ENCODE data around the gene IKBIP.
A peak's percentile ranks its signal among the peaks of the same experiment; 100 is the strongest.
"Not testable (repeated sequence)": the region's sequence is repeated elsewhere in the genome, so short reads cannot be mapped to it uniquely, and the experiment has no call there.

The IKBIP gene

GRCh38 chr12:98637068-98637467, 7.5 kb downstream of the IKBIP start:
- DNase-seq (ENCODE audit: low read depth), result no peak

GRCh38 chr12:98635657-98636323, 8.8 kb downstream of the IKBIP start:
- DNase-seq (ENCODE audit: low read depth), result no peak

GRCh38 chr12:98618952-98619351, 25.6 kb downstream of the IKBIP start:
- no peak for DNase-seq (ENCODE audit: low read depth)

GRCh38 chr12:98612696-98613334, 31.8 kb downstream of the IKBIP start:
- no peak for DNase-seq (ENCODE audit: low read depth)

GRCh38 chr12:98610596-98610995, 34.0 kb downstream of the IKBIP start:
- DNase-seq (ENCODE audit: low read depth), result no peak

GRCh38 chr12:98606359-98606988, 38.1 kb downstream of the IKBIP start:
- DNase-seq (ENCODE audit: low read depth), result no peak

DNA sequence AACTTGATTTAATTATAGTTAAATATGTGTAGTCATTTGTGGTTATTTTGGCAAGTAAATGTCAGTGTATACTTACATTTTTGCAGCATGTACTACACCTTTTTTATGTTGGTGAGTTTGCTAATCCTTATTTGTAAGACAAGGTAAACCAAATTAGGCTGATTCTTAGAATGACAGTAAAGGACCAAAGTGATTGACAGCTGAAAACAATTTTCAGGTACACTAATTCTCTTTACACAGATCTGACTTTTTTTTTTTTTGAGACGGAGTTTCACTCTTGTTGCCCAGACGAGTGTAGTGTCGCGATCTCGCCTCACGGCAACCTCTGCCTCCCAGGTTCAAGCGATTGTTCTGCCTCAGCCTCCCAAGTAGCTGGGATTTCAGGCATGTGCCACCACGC, 42.7 kb downstream of the IKBIP start:
- DNase-seq (ENCODE audit: low read depth), result no peak

- not testable (repeated sequence) for DNase-seq (ENCODE audit: low read depth)
These were observed 47.3 kb downstream of the IKBIP start for GRCh38 chr12:98597313-98597712.

DNA sequence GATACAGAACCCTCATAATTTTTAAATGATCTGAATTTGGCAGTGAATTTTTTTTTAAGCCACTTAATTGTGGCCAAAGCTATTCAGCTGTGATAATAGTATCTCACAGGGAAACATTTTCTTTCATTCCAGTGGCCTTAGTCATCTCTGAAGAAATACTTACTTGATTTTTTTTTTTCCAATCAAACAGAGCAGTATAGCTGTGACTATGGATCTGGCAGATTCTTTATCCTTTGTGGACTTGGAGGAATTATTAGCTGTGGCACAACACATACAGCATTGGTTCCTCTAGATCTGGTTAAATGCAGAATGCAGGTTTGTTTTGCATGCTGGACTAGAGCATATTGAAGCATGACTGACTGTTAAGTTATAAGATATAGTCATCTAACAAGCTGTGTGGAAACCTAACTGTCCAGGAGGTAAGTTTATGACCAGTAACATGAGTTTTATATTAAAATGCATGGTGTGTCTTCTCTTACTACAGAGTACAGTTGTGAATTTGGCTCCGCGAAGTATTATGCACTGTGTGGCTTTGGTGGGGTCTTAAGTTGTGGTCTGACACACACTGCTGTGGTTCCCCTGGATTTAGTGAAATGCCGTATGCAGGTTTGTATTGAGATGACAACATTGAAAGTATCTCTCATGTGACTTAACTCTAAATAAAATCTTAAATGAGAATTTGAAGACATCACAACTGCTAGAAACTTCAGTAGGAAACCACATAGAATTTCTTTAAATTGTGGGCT, 49.2 kb downstream of the IKBIP start:
- no peak for DNase-seq (ENCODE audit: low read depth)

- DNase-seq (ENCODE audit: low read depth), result no peak
These were observed 50.3 kb downstream of the IKBIP start for GRCh38 chr12:98594050-98594835.

- peak; percentile 93 for DNase-seq (ENCODE audit: low read depth)
These were observed 51.1 kb downstream of the IKBIP start, which contains the start of gene SLC25A3 for GRCh38 chr12:98593351-98594049. SLC25A3 (plus strand) TSS chr12:98593686; CDS start chr12:98593979, 293 bp downstream.

- no peak for DNase-seq (ENCODE audit: low read depth)
These were observed 51.7 kb downstream of the IKBIP start for GRCh38 chr12:98592825-98593322.

DNA sequence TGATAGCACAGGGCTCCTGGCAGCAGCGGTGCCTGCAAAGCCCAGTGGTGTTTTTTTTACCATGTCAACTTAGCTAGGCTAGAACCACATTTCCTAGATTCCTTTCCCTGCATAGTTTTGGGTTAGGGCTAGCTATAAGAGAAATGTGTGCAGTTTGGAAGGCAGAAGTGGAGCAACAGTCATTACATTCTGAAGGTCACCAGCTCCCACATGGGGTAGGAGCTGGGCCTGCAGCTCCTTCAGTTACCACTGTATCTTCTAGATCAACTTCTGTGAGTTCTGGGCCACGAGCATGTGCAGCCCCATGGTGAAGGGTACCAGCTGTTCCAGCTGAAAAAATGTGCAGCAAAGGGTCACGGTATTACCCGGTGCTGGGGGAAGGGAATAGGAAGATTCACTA, 53.4 kb downstream of the IKBIP start:
- no peak for DNase-seq (ENCODE audit: low read depth)

DNA sequence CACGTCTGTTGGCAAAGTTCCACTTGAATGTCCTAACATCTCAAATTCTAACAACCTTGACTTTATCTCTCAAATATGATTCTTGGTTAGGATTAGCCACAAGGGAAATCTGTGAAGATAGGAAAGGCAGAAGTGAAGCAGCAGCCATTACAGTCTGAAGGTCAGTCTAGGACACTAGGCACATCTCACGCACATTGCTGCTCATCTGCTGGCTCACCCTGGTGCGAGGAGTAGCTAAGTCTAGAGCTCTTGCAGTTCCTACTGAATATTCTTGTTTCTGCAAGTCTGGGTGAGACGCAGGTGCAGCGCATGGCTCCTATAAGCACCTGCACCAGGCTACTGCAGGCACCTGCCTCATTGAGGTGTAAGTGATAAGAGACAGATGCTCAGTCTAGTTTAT, 57.5 kb downstream of the IKBIP start:
- no peak for DNase-seq (ENCODE audit: low read depth)

DNA sequence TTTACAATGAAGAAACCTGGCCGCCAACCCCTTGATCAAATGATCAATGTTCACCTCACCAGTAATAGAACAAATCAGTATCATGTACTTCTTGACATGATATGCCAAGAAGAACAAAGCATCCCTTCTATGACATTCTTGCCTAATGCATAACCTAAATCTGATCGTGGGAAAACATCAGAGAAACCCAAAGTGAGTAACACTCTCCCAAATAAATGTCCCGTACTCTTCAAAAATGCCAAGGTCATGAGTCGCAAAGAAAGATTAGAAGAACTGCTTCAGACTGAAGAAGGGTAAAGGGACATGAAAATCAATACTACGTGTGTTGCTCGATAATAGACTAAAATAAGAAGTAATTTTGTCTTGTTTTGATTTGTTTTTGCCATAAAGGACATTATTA, 62.5 kb downstream of the IKBIP start:
- DNase-seq (ENCODE audit: low read depth), result no peak

DNA sequence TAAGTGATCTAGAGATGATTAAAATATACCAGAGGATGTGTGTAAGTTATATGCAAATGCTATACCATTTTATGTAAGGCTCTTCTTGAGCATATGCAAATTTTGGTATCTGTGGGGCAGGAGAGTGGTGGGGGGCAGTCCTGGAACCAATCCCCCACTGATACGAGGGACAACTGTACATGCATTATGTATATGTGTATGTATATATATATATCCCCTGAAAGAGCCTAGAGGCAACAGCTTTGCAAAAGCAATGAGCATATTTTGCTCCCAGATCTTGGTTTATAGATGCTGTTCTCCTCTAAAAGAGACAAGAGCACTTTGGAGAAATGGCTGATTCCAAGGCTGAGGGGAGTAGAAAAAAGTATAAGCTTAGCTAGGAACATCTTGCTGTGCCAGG, 63.5 kb downstream of the IKBIP start:
- DNase-seq (ENCODE audit: low read depth), result no peak

DNA sequence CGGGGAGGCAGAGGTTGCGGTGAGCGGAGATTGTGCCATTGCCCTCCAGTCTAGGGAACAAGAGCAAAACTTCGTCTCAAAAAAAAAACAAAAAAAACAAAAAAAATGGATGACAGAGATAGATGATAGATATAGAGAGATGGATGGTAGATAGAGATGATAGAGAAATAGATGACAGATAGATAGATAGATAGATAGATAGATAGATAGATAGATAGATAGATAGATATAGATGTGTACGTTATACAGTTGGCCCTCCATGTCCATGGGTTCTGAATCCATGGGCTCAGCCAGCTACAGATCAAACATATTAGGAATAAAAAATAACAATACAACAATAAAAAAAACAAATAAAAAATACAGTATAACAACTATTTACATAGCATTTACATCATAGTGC, 63.9 kb downstream of the IKBIP start:
- no peak for DNase-seq (ENCODE audit: low read depth)

DNA sequence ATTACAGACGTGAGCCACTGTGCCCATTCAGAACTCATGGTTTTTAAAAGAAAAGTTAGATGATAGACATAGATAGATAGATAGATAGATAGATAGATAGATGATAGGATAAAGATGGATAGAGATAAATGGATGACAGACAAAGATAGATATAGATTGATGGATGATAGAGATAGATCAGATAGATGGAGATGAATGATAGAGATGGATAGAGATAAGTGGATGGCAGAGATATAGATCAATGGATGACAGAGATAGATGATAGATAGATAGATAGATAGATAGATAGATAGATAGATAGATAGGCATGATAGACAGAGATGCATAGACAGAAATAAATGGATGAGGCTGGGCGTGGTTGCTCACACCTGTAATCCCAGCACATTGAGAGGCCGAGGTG, 64.8 kb downstream of the IKBIP start:
- no peak for DNase-seq (ENCODE audit: low read depth)

DNA sequence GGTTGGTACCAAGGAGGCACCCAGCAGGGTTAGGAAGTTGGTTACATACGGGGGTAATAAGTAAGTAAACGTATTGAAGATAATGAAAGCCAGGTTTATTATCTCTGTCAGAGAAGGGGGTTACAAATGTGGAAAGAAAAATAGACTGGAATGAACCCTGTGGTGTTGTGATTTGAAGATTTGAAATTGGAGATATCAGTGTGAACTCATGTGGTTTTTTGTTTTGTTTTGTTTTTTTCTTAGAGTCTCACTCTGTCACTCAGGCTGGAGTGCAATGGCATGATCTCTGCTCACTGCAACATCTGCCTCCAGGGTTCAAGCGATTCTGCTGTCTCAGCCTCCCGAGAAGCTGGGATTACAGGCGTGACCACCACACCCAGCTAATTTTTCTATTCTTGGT, 65.2 kb downstream of the IKBIP start:
- DNase-seq (ENCODE audit: low read depth), result no peak

GRCh38 chr12:98578821-98579220, 65.8 kb downstream of the IKBIP start:
- no peak for DNase-seq (ENCODE audit: low read depth)

GRCh38 chr12:98578392-98578791, 66.2 kb downstream of the IKBIP start:
- no peak for DNase-seq (ENCODE audit: low read depth)
